ENCODE measurements around the gene ATP9B.

DNA sequence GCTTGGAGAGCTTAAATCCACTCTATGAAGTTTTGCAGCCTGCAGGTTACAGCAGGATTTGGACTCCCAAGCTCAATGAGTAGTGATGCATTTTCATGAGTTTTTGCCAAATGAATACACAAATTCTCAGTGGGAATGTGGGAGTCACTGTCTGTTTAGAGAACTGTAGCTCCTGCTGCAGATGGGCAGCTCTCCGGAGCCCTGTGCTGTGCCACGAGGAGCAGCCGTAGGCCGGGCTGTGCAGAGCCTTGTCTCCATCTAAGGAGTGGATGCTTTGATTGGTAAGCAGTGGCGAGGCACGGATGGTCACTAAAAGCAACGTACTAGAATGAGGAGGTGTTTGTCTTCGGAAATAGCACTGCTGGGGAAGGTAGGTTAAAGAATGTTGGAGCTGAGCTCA, 230.5 kb downstream of the ATP9B start:
- TF ChIP-seq, protein P1, sequence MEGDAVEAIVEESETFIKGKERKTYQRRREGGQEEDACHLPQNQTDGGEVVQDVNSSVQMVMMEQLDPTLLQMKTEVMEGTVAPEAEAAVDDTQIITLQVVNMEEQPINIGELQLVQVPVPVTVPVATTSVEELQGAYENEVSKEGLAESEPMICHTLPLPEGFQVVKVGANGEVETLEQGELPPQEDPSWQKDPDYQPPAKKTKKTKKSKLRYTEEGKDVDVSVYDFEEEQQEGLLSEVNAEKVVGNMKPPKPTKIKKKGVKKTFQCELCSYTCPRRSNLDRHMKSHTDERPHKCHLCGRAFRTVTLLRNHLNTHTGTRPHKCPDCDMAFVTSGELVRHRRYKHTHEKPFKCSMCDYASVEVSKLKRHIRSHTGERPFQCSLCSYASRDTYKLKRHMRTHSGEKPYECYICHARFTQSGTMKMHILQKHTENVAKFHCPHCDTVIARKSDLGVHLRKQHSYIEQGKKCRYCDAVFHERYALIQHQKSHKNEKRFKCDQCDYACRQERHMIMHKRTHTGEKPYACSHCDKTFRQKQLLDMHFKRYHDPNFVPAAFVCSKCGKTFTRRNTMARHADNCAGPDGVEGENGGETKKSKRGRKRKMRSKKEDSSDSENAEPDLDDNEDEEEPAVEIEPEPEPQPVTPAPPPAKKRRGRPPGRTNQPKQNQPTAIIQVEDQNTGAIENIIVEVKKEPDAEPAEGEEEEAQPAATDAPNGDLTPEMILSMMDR (conservative IDR thresholded peaks at IDR 0.05; ENCODE audit: low read depth, low read length), result no peak
- no peak for TF ChIP-seq EZH2 (IDR thresholded peaks at IDR 0.05; ENCODE audit: low read length, unreplicated experiment)

Data from PC-3 (cell line).